Activated CD8-positive, alpha-beta T cell treated with anti-CD3 and anti-CD28 coated beads for 36 hours (primary cell): ENCODE measurements around the gene DYRK3. TPM values are rescaled to one million over a fixed set of nuclear protein-coding genes. Genes with fewer than 3 reads are reported as not detected.
A peak's percentile ranks its signal among the peaks of the same experiment; 100 is the strongest.

Experiments used
- ATAC-seq: fragments of 200-7000 bp; cut with Tn5 transposase; one replicate; pipeline ENCODE4 v1.10.0; 2021; ENCODE audit warnings: mild to moderate bottlenecking, moderate library complexity
- CTCF ChIA-PET: fragments of 350-600 bp; sonication (Branson Sonifier 250); formaldehyde crosslinking; loops from one replicate; lab custom pipeline; 2021; ENCODE audit warnings: antibody characterized with exemption; lab: Charles Lee
- POLR2A ChIA-PET: fragments of 350-600 bp; sonication (Branson Sonifier 250); formaldehyde crosslinking; loops from one replicate; lab custom pipeline; 2021; ENCODE audit warnings: antibody characterized with exemption; lab: Charles Lee
- DNase-seq: peaks from one replicate; pipeline ENCODE4 v3.0.0-alpha.2; 2020
- H3K27ac Mint-ChIP-seq: one replicate; pipeline ENCODE4 v1.8.0; 2021; ENCODE audit warnings: mild to moderate bottlenecking, mixed read lengths
- H3K27me3 Mint-ChIP-seq: one replicate; pipeline ENCODE4 v1.8.0; 2021; ENCODE audit warnings: mixed read lengths
- H3K36me3 Mint-ChIP-seq: one replicate; pipeline ENCODE4 v1.8.0; 2021; ENCODE audit warnings: low read depth, mixed read lengths
- H3K4me1 Mint-ChIP-seq: one replicate; pipeline ENCODE4 v1.8.0; 2021; ENCODE audit warnings: low read depth, mixed read lengths
- H3K4me3 Mint-ChIP-seq: one replicate; pipeline ENCODE4 v1.8.0; 2021; ENCODE audit warnings: mild to moderate bottlenecking, moderate library complexity, mixed read lengths
- H3K9me3 Mint-ChIP-seq: one replicate; pipeline ENCODE4 v1.8.0; 2021; ENCODE audit warnings: mixed read lengths
- CTCF ChIP-seq: fragments of 200-600 bp; IDR thresholded peaks from one replicate; pipeline ENCODE4 v1.8.0; 2022; ENCODE audit warnings: antibody characterized with exemption, mild to moderate bottlenecking
- intact Hi-C: fragments of 100-400 bp; cut with micrococcal nuclease; formaldehyde crosslinking; loops from one replicate; pipeline ENCODE4 v1.10.0; 2022
- total RNA-seq, 2 experiments: library from RNA; stranded (reverse); gene quantifications; one replicate each; pipeline ENCODE4 v1.2.3, GENCODE V29; 2021

The DYRK3 gene
- total RNA-seq, 2 experiments from 2014 or later = 4.7 to 4.9 TPM

DNA sequence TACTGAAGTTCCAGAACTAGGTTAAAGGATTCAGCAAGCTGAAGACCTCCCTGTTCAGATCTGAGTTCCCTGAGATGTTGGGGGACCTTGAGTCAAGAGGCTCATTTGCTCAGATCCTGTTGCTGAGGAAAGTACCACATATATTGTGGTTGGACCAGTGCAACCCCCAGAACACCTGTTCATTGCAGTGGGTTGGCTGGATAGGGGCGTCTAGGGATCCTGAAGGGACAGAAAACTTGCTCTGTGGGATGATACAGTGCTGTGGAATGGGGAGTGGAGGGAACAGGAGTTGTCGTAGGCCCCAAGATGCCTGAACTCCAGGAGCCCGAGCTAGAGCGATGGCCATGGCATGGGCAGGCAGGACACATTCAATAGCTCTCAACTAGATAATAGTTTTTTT lies 24.8 kb downstream of the DYRK3 start:
- Mint-ChIP-seq H3K4me3 (no peak overlapping the region), H3K36me3 (no peaks in the 10 kb centered on the region), H3K27me3 (peaks cover 37% of the 10 kb centered on the region), H3K4me1 (peaks cover 37% of the 10 kb centered on the region), H3K9me3 (no peaks in the 10 kb centered on the region), H3K27ac (no peak overlapping the region)
- TF ChIP-seq CTCF = no peak
- CTCF ChIA-PET = interaction anchor here (1.1 to 14.1 kb wide), 13 partner anchors 9 to 322 kb away, joined by 3 to 340 read pairs (median 11); partner anchors contain the start of genes DYRK3 and EIF2D
- POLR2A ChIA-PET = interaction anchor here (1.2 kb wide), 1 partner anchor 24 kb away, joined by 4 read pairs; no protein-coding TSS in a partner anchor
- no peak for ATAC-seq
- no peak for DNase-seq
- intact Hi-C loops = loop anchor here (5.0 to 10.0 kb wide), 2 partner anchors 55 to 168 kb away; no protein-coding TSS in a partner anchor

DNA sequence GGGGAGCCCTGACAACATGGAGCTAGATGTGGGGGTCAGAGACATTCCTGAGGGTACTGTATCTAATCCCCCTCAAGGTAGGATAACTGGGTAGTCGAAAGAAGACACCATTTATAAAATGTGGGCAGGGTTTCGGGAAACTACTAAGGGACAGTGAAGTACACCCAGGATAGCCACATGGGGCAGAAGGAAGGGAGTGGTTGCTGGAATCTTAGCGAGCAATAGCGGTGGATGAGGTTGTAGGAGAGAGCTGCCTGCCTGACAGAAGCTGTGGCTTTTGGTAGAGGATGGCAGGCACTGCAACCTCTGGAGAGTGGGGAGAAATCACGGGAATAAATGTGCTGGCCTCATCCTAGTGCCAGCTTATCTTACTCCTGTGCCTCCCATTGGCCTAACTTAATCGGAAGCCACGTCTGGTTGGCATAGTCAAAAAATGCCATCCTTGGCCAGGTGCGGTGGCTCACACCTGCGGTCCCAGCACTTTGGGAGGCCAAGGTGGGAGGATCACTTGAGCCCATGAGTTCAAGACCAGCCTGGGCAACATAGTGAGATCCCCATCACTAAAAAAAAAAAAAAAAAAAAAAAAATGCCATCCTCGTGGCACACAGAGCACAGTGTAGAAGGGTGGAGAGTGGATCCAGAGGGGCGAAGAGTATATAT lies 26.0 kb downstream of the DYRK3 start:
- TF ChIP-seq CTCF = no peak
- no peak overlapping the region for H3K4me3 Mint-ChIP-seq
- H3K27ac Mint-ChIP-seq = no peak overlapping the region
- ChIA-PET POLR2A (no interaction called here), CTCF (interaction anchor here (2.7 to 14.1 kb wide), 9 partner anchors 8 to 251 kb away, joined by 11 to 340 read pairs (median 46); partner anchors contain the start of gene DYRK3)
- no peaks in the 10 kb centered on the region for H3K36me3 Mint-ChIP-seq
- no peak for ATAC-seq
- H3K9me3 Mint-ChIP-seq = no peaks in the 10 kb centered on the region
- H3K4me1 Mint-ChIP-seq = peaks cover 37% of the 10 kb centered on the region
- intact Hi-C loops = loop anchor here (5.0 to 10.0 kb wide), 2 partner anchors 56 to 169 kb away; no protein-coding TSS in a partner anchor
- DNase-seq = no peak
- peaks cover 40% of the 10 kb centered on the region for H3K27me3 Mint-ChIP-seq

- peak overlapping the region; percentile 0 for H3K27ac Mint-ChIP-seq
- intact Hi-C loops = loop anchor here (5.0 to 10.0 kb wide), 2 partner anchors 58 to 170 kb away; no protein-coding TSS in a partner anchor
- CTCF ChIA-PET = interaction anchor here (0.6 to 14.1 kb wide), 44 partner anchors 12 to 341 kb away, joined by 3 to 340 read pairs (median 16); partner anchors contain the start of genes DYRK3, EIF2D, IKBKE and MAPKAPK2
- peaks cover 37% of the 10 kb centered on the region for H3K4me1 Mint-ChIP-seq
- H3K36me3 Mint-ChIP-seq = no peaks in the 10 kb centered on the region
- H3K9me3 Mint-ChIP-seq = no peaks in the 10 kb centered on the region
- no peak for TF ChIP-seq CTCF
- H3K4me3 Mint-ChIP-seq = no peak overlapping the region
- peak; percentile 17 for DNase-seq
- ATAC-seq = peak; percentile 48
- peaks cover 34% of the 10 kb centered on the region for H3K27me3 Mint-ChIP-seq
- POLR2A ChIA-PET = interaction anchor here (1.0 to 3.0 kb wide), 3 partner anchors 17 to 172 kb away, joined by 3 to 19 read pairs (median 4); partner anchors contain the start of gene DYRK3
These were observed 27.2 kb downstream of the DYRK3 start for GRCh38 chr1:206662396-206663092.

DNA sequence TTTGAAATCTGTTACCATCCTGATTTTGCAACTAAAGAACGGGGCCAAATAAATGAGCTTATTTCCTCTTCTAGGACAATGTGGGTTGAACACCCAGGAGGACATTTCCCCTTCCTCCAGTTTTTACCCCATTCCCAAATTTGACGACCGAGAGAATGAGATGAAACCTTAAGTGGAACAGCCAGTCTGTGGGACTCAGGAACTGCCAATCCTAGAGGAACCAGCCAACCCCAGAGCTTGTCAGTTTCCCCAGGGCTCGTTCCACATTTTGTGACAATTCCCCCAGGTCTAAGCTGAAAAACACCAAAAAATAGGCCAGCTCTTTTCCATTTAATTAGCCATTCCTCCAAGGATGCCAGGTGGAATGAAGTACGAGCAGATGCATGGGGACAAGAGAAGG lies 28.0 kb downstream of the DYRK3 start:
- Mint-ChIP-seq H3K4me3 (no peak overlapping the region), H3K27ac (no peak overlapping the region), H3K4me1 (peaks cover 35% of the 10 kb centered on the region), H3K9me3 (no peaks in the 10 kb centered on the region), H3K36me3 (no peaks in the 10 kb centered on the region), H3K27me3 (peaks cover 26% of the 10 kb centered on the region)
- ATAC-seq (no peak), DNase-seq (no peak)
- no peak for TF ChIP-seq CTCF
- intact Hi-C loops = loop anchor here (5.0 to 10.0 kb wide), 2 partner anchors 59 to 171 kb away; no protein-coding TSS in a partner anchor
- POLR2A ChIA-PET = interaction anchor here (0.7 to 3.0 kb wide), 9 partner anchors 8 to 64 kb away, joined by 3 to 19 read pairs (median 3); partner anchors contain the start of gene DYRK3
- CTCF ChIA-PET = interaction anchor here (0.6 to 14.1 kb wide), 73 partner anchors 12 to 343 kb away, joined by 3 to 340 read pairs (median 7); partner anchors contain the start of genes DYRK3, EIF2D, FCMR and IKBKE
